Measurements from ENCODE around the gene MGAT5.

- TF ChIP-seq GLIS3 (CRISPR knock-in tag; IDR thresholded peaks at IDR 0.05) (no peak), SNAI2 (CRISPR knock-in tag; IDR thresholded peaks at IDR 0.05) (no peak), PATZ1 (CRISPR knock-in tag; IDR thresholded peaks at IDR 0.05; ENCODE audit: borderline replicate concordance) (no peak), ESRRG (CRISPR knock-in tag; IDR thresholded peaks at IDR 0.05) (no peak), RARB (CRISPR knock-in tag; IDR thresholded peaks at IDR 0.05) (no peak), ZC3H10 (CRISPR knock-in tag; IDR thresholded peaks at IDR 0.05) (no peak), ARNTL (CRISPR knock-in tag; IDR thresholded peaks at IDR 0.05; ENCODE audit: borderline replicate concordance, low read depth) (no peak), ZFP30 (CRISPR knock-in tag; IDR thresholded peaks at IDR 0.05) (no peak), CREB5 (CRISPR knock-in tag; IDR thresholded peaks at IDR 0.05; ENCODE audit: low read depth) (no peak), CSRNP3 (CRISPR knock-in tag; IDR thresholded peaks at IDR 0.05) (no peak), TSHZ2 (CRISPR knock-in tag; IDR thresholded peaks at IDR 0.05) (no peak), CSDC2 (CRISPR knock-in tag; IDR thresholded peaks at IDR 0.05) (no peak), ZNF565 (CRISPR knock-in tag; conservative IDR thresholded peaks at IDR 0.05; ENCODE audit: low read depth) (no peak)
These were observed 108.9 kb downstream of the MGAT5 start for GRCh38 chr2:134362740-134363139.
